Ectodermal cell (in vitro differentiated cells): ENCODE data around the gene NPAS1. TPM values are rescaled to one million over a fixed set of nuclear protein-coding genes. Genes with fewer than 3 reads are reported as not detected.

Experiments used
- H3K27ac ChIP-seq: 2 replicates; pipeline ENCODE4 v1.7.0; 2013; ENCODE audit warnings: mild to moderate bottlenecking, low read depth, low read length; ENCODE audit not compliant: insufficient read depth, poor library complexity, severe bottlenecking
- H3K27me3 ChIP-seq: 2 replicates; pipeline ENCODE4 v1.7.0; 2013; ENCODE audit warnings: mild to moderate bottlenecking, low read length; ENCODE audit not compliant: insufficient read depth, control insufficient read depth, poor library complexity, severe bottlenecking
- H3K36me3 ChIP-seq: one replicate; pipeline ENCODE4 v1.7.0; 2013; ENCODE audit warnings: low read length; ENCODE audit not compliant: control insufficient read depth, insufficient read depth
- H3K4me1 ChIP-seq: one replicate; pipeline ENCODE4 v1.7.0; 2013; ENCODE audit warnings: low read length; ENCODE audit not compliant: control insufficient read depth, insufficient read depth
- H3K4me3 ChIP-seq: 2 replicates; pipeline ENCODE4 v1.7.0; 2013; ENCODE audit warnings: low read depth, low read length, control low read depth; ENCODE audit not compliant: insufficient read depth
- H3K9me3 ChIP-seq: 2 replicates; pipeline ENCODE4 v1.7.0; 2013; ENCODE audit warnings: mild to moderate bottlenecking, low read length, moderate library complexity; ENCODE audit not compliant: control insufficient read depth
- WGBS, 2 experiments: methylation state at CpG; one replicate each; pipeline ENCODE4 v1.1.7; 2013; ENCODE audit warnings: missing lambda C conversion rate in 2 of 2; 5-methylcytosine and 5-hydroxymethylcytosine counted together
- polyA plus RNA-seq, 4 experiments: library from polyadenylated mRNA; stranded (reverse); fragments of 50-300 nt; gene quantifications; one replicate each; pipeline ENCODE4 v1.2.3, GENCODE V29; 2013

The NPAS1 gene
- polyA plus RNA-seq (2013, experiment 1 of 4): 6.0 TPM
- polyA plus RNA-seq (2013, experiment 2 of 4): 8.2 TPM
- polyA plus RNA-seq (2013, experiment 3 of 4): 5.7 TPM
- 6.0 TPM for polyA plus RNA-seq (2013, experiment 4 of 4)

GRCh38 chr19:47019431-47020041 lies at the start of gene NPAS1:
Gene NPAS1, plus strand, starts transcription at chr19:47019837. Its CDS starts 1,211 bp downstream, at chr19:47021048.
- Histone ChIP-seq H3K9me3 (no peaks in the 10 kb centered on the region), H3K4me1 (peaks cover 6% of the 10 kb centered on the region), H3K36me3 (no peaks in the 10 kb centered on the region), H3K4me3 (peak within 1 kb of the TSS; percentile 25), H3K27me3 (peaks cover 65% of the 10 kb centered on the region), H3K27ac (no peak within 1 kb of the TSS)
- WGBS, 2 experiments: 4% methylated on average over 58 of the region's 58 CpGs

- Histone ChIP-seq H3K4me3 (no peak overlapping the region), H3K27me3 (no peaks in the 10 kb centered on the region), H3K27ac (no peak overlapping the region), H3K9me3 (no peaks in the 10 kb centered on the region), H3K4me1 (peaks cover 25% of the 10 kb centered on the region), H3K36me3 (no peaks in the 10 kb centered on the region)
- WGBS, 2 experiments: 91% methylated on average over 9 of the region's 9 CpGs
Measured at GRCh38 chr19:46970815-46971214, 48.8 kb upstream of the NPAS1 start.

- no peak overlapping the region for H3K4me3 ChIP-seq
- no peak overlapping the region for H3K27ac ChIP-seq
- no peaks in the 10 kb centered on the region for H3K27me3 ChIP-seq
- no peaks in the 10 kb centered on the region for H3K36me3 ChIP-seq
- peaks cover 36% of the 10 kb centered on the region for H3K4me1 ChIP-seq
- H3K9me3 ChIP-seq: no peaks in the 10 kb centered on the region
- 93 to 96% methylated on average over 7 of the region's 7 CpGs for WGBS, 2 experiments
Measured at GRCh38 chr19:46972311-46972710, 47.3 kb upstream of the NPAS1 start.

- WGBS, 2 experiments: 96 to 98% methylated on average over 4 of the region's 4 CpGs
- H3K9me3 ChIP-seq: no peaks in the 10 kb centered on the region
- H3K36me3 ChIP-seq: no peaks in the 10 kb centered on the region
- H3K27ac ChIP-seq: no peak overlapping the region
- peaks cover 43% of the 10 kb centered on the region for H3K4me1 ChIP-seq
- no peaks in the 10 kb centered on the region for H3K27me3 ChIP-seq
- H3K4me3 ChIP-seq: no peak overlapping the region
Measured at GRCh38 chr19:46974181-46974580, 45.5 kb upstream of the NPAS1 start.

GRCh38 chr19:46975011-46975924 lies 44.4 kb upstream of the NPAS1 start:
- Histone ChIP-seq H3K4me3 (no peak overlapping the region), H3K36me3 (no peaks in the 10 kb centered on the region), H3K9me3 (no peaks in the 10 kb centered on the region), H3K4me1 (peaks cover 48% of the 10 kb centered on the region), H3K27ac (peak overlapping the region; percentile 88), H3K27me3 (no peaks in the 10 kb centered on the region)
- WGBS, 2 experiments: 81 to 86% methylated on average over 16 of the region's 16 CpGs

GRCh38 chr19:46975925-46976782 lies 43.5 kb upstream of the NPAS1 start:
- H3K4me3 ChIP-seq: no peak overlapping the region
- WGBS, 2 experiments: 74 to 77% methylated on average over 16 to 18 of the region's 18 CpGs
- H3K27me3 ChIP-seq: no peaks in the 10 kb centered on the region
- H3K4me1 ChIP-seq: peaks cover 48% of the 10 kb centered on the region
- H3K27ac ChIP-seq: peak overlapping the region; percentile 88
- H3K9me3 ChIP-seq: no peaks in the 10 kb centered on the region
- no peaks in the 10 kb centered on the region for H3K36me3 ChIP-seq

- Histone ChIP-seq H3K27ac (peak overlapping the region; percentile 88), H3K9me3 (no peaks in the 10 kb centered on the region), H3K4me3 (no peak overlapping the region), H3K27me3 (no peaks in the 10 kb centered on the region), H3K4me1 (peaks cover 48% of the 10 kb centered on the region), H3K36me3 (no peaks in the 10 kb centered on the region)
- WGBS, 2 experiments: 49 to 51% methylated on average over 8 of the region's 8 CpGs
Measured at GRCh38 chr19:46976845-46977320, 42.8 kb upstream of the NPAS1 start.

- peak overlapping the region; percentile 62 for H3K27ac ChIP-seq
- 93 to 95% methylated on average over 7 of the region's 7 CpGs for whole genome bisulfite sequencing, 2 experiments
Measured at GRCh38 chr19:46977548-46977947, 42.1 kb upstream of the NPAS1 start.

GRCh38 chr19:46978171-46978869 lies 41.3 kb upstream of the NPAS1 start:
- no peaks in the 10 kb centered on the region for H3K36me3 ChIP-seq
- H3K27ac ChIP-seq: peak overlapping the region; percentile 62
- H3K4me1 ChIP-seq: peaks cover 48% of the 10 kb centered on the region
- H3K9me3 ChIP-seq: no peaks in the 10 kb centered on the region
- WGBS, 2 experiments: 83 to 85% methylated on average over 5 of the region's 5 CpGs
- no peaks in the 10 kb centered on the region for H3K27me3 ChIP-seq
- no peak overlapping the region for H3K4me3 ChIP-seq

More at GRCh38 chr19:46977548-46977947, 42.1 kb upstream of the NPAS1 start:
- Histone ChIP-seq H3K4me1 (peaks cover 48% of the 10 kb centered on the region), H3K9me3 (no peaks in the 10 kb centered on the region), H3K36me3 (no peaks in the 10 kb centered on the region), H3K4me3 (no peak overlapping the region), H3K27me3 (no peaks in the 10 kb centered on the region)
